Activated T-helper 1 cell treated with anti-CD3 and anti-CD28 coated beads, Interleukin-2, amount 50 U/mL, for 16 hours (primary cell): ENCODE measurements around the gene DPP6.

Source experiments
- DNase-seq, 2 donors: peaks; one replicate each; pipeline ENCODE4 v3.0.0-alpha.2; 2020; ENCODE audit warnings: low read depth in 1 of 2, low spot score in 1 of 2

DPP6 gene

GRCh38 chr7:154789404-154789803 lies 737.2 kb downstream of the DPP6 start:
- DNase-seq: no peak

GRCh38 chr7:154791611-154792010 lies 739.4 kb downstream of the DPP6 start:
- DNase-seq: no peak

- no peak for DNase-seq
These were observed 740.3 kb downstream of the DPP6 start for GRCh38 chr7:154792436-154793055.

GRCh38 chr7:154794147-154794780 lies 742.1 kb downstream of the DPP6 start:
- DNase-seq: no peak

- DNase-seq: no peak
These were observed 742.8 kb downstream of the DPP6 start for GRCh38 chr7:154795014-154795413.

- DNase-seq: no peak
These were observed 743.2 kb downstream of the DPP6 start for GRCh38 chr7:154795437-154795836.

GRCh38 chr7:154804449-154804848 lies 752.3 kb downstream of the DPP6 start:
- no peak for DNase-seq

- no peak for DNase-seq
These were observed 759.8 kb downstream of the DPP6 start for GRCh38 chr7:154812027-154812426.

- no peak for DNase-seq
These were observed 765.2 kb downstream of the DPP6 start for GRCh38 chr7:154817224-154817896.

- no peak for DNase-seq
These were observed 774.8 kb downstream of the DPP6 start for GRCh38 chr7:154827007-154827406.

GRCh38 chr7:154832557-154833138 lies 780.5 kb downstream of the DPP6 start:
- no peak for DNase-seq

GRCh38 chr7:154836021-154836448 lies 783.8 kb downstream of the DPP6 start:
- DNase-seq: no peak

GRCh38 chr7:154837087-154837486 lies 784.9 kb downstream of the DPP6 start:
- DNase-seq: no peak

GRCh38 chr7:154837622-154838021 lies 785.4 kb downstream of the DPP6 start:
- DNase-seq: no peak

GRCh38 chr7:154840086-154840485 lies 787.9 kb downstream of the DPP6 start:
- DNase-seq: no peak

- no peak for DNase-seq
These were observed 789.6 kb downstream of the DPP6 start for GRCh38 chr7:154841731-154842331.

GRCh38 chr7:154842591-154842990 lies 790.4 kb downstream of the DPP6 start:
- DNase-seq: no peak

- DNase-seq: no peak
These were observed 791.6 kb downstream of the DPP6 start for GRCh38 chr7:154843670-154844237.

- no peak for DNase-seq
These were observed 792.3 kb downstream of the DPP6 start for GRCh38 chr7:154844499-154844898.

- DNase-seq: no peak
These were observed 792.8 kb downstream of the DPP6 start for GRCh38 chr7:154844955-154845354.

GRCh38 chr7:154848464-154848863 lies 796.3 kb downstream of the DPP6 start:
- no peak for DNase-seq
